ENCODE measurements around the gene PTPN4.

DNA sequence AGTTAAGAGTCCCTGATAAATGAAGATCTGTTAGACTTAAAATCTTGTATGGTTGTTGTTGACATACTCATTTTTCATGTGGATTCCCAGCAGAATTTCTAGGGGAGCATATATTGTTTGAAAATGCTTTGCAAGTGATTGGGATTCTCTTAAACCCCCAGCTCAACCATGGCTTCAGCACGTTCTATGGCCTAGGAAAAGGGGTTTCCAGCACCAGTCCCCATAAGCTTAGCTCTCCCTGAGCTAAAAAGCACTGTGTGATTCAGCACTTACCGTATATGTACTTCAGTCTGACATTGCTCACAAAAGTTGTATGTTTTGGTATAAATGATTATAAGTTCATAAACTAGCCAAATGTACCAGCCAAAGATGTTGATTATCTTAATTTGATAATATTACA lies 173.1 kb downstream of the PTPN4 start:
- TF ChIP-seq, protein P1, sequence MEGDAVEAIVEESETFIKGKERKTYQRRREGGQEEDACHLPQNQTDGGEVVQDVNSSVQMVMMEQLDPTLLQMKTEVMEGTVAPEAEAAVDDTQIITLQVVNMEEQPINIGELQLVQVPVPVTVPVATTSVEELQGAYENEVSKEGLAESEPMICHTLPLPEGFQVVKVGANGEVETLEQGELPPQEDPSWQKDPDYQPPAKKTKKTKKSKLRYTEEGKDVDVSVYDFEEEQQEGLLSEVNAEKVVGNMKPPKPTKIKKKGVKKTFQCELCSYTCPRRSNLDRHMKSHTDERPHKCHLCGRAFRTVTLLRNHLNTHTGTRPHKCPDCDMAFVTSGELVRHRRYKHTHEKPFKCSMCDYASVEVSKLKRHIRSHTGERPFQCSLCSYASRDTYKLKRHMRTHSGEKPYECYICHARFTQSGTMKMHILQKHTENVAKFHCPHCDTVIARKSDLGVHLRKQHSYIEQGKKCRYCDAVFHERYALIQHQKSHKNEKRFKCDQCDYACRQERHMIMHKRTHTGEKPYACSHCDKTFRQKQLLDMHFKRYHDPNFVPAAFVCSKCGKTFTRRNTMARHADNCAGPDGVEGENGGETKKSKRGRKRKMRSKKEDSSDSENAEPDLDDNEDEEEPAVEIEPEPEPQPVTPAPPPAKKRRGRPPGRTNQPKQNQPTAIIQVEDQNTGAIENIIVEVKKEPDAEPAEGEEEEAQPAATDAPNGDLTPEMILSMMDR (IDR thresholded peaks at IDR 0.05): no peak
- no peak for TF ChIP-seq ZFX (IDR thresholded peaks at IDR 0.05; ENCODE audit: borderline replicate concordance)

Data from 22Rv1 (cell line).